Neural progenitor cell (in vitro differentiated cells): ENCODE data around the gene KCNQ1.

ENCODE experiments used
- EZH2phosphoT487 ChIP-seq: fragments of 200-600 bp; sonication (generic); IDR thresholded peaks from 2 replicates; pipeline ENCODE4 v1.6.1; 2017; ENCODE audit warnings: antibody characterized with exemption
- TF ChIP-seq, protein P1 (sequence below): fragments of 200-600 bp; sonication (generic); IDR thresholded peaks from 2 replicates; pipeline ENCODE4 v1.5.1; 2017; ENCODE audit warnings: antibody characterized with exemption, mild to moderate bottlenecking

DNA sequence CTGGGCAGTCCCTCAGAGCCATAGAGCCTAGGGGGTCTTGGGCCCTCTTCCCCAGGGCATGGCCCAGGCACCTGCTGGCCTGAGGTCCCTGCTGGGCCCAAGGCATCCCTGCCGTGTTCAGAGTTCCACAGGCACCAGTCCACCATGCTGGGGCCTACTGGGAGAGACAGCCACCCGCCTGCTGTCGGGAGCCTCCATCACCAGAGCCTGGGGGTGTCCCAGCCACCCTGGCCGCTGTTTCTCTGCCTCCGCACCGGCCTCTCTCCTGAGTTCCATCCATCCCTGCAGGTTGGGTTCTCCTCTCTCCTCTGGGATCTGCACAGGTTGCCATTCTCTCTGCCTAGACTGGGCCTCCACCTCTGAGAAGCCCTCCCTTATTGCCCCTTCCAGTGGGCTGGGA is 68.6 kb downstream of the KCNQ1 start:
- TF ChIP-seq, protein P1, sequence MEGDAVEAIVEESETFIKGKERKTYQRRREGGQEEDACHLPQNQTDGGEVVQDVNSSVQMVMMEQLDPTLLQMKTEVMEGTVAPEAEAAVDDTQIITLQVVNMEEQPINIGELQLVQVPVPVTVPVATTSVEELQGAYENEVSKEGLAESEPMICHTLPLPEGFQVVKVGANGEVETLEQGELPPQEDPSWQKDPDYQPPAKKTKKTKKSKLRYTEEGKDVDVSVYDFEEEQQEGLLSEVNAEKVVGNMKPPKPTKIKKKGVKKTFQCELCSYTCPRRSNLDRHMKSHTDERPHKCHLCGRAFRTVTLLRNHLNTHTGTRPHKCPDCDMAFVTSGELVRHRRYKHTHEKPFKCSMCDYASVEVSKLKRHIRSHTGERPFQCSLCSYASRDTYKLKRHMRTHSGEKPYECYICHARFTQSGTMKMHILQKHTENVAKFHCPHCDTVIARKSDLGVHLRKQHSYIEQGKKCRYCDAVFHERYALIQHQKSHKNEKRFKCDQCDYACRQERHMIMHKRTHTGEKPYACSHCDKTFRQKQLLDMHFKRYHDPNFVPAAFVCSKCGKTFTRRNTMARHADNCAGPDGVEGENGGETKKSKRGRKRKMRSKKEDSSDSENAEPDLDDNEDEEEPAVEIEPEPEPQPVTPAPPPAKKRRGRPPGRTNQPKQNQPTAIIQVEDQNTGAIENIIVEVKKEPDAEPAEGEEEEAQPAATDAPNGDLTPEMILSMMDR = no peak
- no peak for TF ChIP-seq EZH2phosphoT487
